HEK293T (cell line): Measurements from ENCODE around the gene EIF4G3.

Experiments
- ELF4 ChIP-seq: fragments of 450-650 bp; IDR thresholded peaks from 2 replicates; pipeline ENCODE4 v1.6.1; 2017; ENCODE audit warnings: antibody characterized with exemption
- FOXA1 ChIP-seq: fragments of 450-650 bp; IDR thresholded peaks from 2 replicates; pipeline ENCODE4 v1.6.1; 2016; ENCODE audit warnings: mild to moderate bottlenecking
- FOXK2 ChIP-seq: fragments of 450-650 bp; IDR thresholded peaks from 2 replicates; pipeline ENCODE4 v1.6.1; 2016; ENCODE audit warnings: mild to moderate bottlenecking
- L3MBTL2 ChIP-seq: fragments of 450-650 bp; conservative IDR thresholded peaks from 2 replicates; pipeline ENCODE4 v1.6.1; 2016; ENCODE audit warnings: mild to moderate bottlenecking
- LEF1 ChIP-seq: fragments of 450-650 bp; IDR thresholded peaks from 2 replicates; pipeline ENCODE4 v1.6.1; 2017; ENCODE audit warnings: mild to moderate bottlenecking, borderline replicate concordance
- SP1 ChIP-seq: fragments of 450-650 bp; IDR thresholded peaks from 2 replicates; pipeline ENCODE4 v1.6.1; 2017
- SUZ12 ChIP-seq: fragments of 450-650 bp; IDR thresholded peaks from 2 replicates; pipeline ENCODE4 v1.6.1; 2016; ENCODE audit warnings: mild to moderate bottlenecking
- TARDBP ChIP-seq: fragments of 450-650 bp; IDR thresholded peaks from 2 replicates; pipeline ENCODE4 v1.6.1; 2016

GRCh38 chr1:20787840-20788795, 388.6 kb downstream of the EIF4G3 start:
- no peak for TF ChIP-seq FOXK2
- no peak for TF ChIP-seq SP1
- TF ChIP-seq ELF4: no peak
- TF ChIP-seq L3MBTL2: no peak
- no peak for TF ChIP-seq TARDBP
- no peak for TF ChIP-seq SUZ12
- TF ChIP-seq FOXA1: no peak
- no peak for TF ChIP-seq LEF1
